DOHH2 (cell line): Measurements from ENCODE around the gene NOXA1.

Experiments
- EZH2phosphoT487 ChIP-seq: fragments of 200-600 bp; sonication (generic); IDR thresholded peaks from 2 replicates; pipeline ENCODE4 v1.6.1; 2017; ENCODE audit warnings: borderline replicate concordance, mild to moderate bottlenecking, antibody characterized with exemption, low read length, moderate library complexity, mixed read lengths
- TF ChIP-seq, protein P1 (sequence below): fragments of 200-600 bp; sonication (generic); IDR thresholded peaks from one replicate; pipeline ENCODE4 v1.5.1; 2014; ENCODE audit warnings: antibody characterized with exemption, mild to moderate bottlenecking, low read depth, low read length; ENCODE audit not compliant: poor library complexity, severe bottlenecking

DNA sequence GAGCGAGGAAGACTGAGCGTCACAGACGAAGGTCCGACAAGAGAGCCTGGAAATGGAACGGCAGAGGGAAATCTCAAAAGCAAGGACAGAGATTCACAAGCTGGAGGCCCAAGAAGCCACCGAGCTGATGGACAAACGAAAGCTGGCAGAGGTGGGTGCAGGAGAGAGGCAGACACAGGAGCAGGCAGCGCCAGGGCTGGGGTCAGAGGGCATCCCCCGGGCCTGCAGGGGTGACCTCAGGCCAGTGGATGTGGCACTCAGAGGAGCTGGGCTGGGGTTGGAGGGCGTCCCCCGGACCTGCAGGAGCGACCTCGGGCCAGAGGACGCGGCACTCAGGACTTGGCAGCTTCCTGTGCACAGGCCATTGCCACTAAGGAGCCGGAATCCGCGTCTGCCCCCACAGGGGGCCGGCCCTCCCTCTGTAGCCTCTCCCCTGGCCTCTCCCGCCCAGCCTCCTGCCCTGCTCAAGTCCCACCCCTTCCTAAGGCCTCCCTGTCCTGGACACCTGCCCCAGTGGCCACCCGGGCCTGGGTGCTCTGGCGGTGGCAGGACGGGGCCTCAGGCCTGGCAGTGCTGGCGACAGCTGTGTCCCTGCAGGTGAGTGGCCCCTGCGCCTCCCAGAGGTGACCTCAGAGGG, 40.6 kb upstream of the NOXA1 start:
- no peak for TF ChIP-seq EZH2phosphoT487
- TF ChIP-seq, protein P1, sequence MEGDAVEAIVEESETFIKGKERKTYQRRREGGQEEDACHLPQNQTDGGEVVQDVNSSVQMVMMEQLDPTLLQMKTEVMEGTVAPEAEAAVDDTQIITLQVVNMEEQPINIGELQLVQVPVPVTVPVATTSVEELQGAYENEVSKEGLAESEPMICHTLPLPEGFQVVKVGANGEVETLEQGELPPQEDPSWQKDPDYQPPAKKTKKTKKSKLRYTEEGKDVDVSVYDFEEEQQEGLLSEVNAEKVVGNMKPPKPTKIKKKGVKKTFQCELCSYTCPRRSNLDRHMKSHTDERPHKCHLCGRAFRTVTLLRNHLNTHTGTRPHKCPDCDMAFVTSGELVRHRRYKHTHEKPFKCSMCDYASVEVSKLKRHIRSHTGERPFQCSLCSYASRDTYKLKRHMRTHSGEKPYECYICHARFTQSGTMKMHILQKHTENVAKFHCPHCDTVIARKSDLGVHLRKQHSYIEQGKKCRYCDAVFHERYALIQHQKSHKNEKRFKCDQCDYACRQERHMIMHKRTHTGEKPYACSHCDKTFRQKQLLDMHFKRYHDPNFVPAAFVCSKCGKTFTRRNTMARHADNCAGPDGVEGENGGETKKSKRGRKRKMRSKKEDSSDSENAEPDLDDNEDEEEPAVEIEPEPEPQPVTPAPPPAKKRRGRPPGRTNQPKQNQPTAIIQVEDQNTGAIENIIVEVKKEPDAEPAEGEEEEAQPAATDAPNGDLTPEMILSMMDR = no peak
